HEK293T (cell line): Measurements from ENCODE around the gene UBR1.

Source experiments
- ARNT ChIP-seq: fragments of 450-650 bp; IDR thresholded peaks from 2 replicates; pipeline ENCODE4 v1.6.1; 2017; ENCODE audit warnings: mild to moderate bottlenecking
- BHLHE40 ChIP-seq: fragments of 450-650 bp; IDR thresholded peaks from 2 replicates; pipeline ENCODE4 v1.6.1; 2016; ENCODE audit warnings: mild to moderate bottlenecking, moderate library complexity, borderline replicate concordance
- CTBP1 ChIP-seq: fragments of 450-650 bp; IDR thresholded peaks from 2 replicates; pipeline ENCODE4 v1.6.1; 2016; ENCODE audit warnings: borderline replicate concordance
- FOXK2 ChIP-seq: fragments of 450-650 bp; IDR thresholded peaks from 2 replicates; pipeline ENCODE4 v1.6.1; 2016; ENCODE audit warnings: mild to moderate bottlenecking
- L3MBTL2 ChIP-seq: fragments of 450-650 bp; conservative IDR thresholded peaks from 2 replicates; pipeline ENCODE4 v1.6.1; 2016; ENCODE audit warnings: mild to moderate bottlenecking
- SP1 ChIP-seq: fragments of 450-650 bp; IDR thresholded peaks from 2 replicates; pipeline ENCODE4 v1.6.1; 2017
- SUZ12 ChIP-seq: fragments of 450-650 bp; IDR thresholded peaks from 2 replicates; pipeline ENCODE4 v1.6.1; 2016; ENCODE audit warnings: mild to moderate bottlenecking

- no peak for TF ChIP-seq CTBP1
- no peak for TF ChIP-seq L3MBTL2
- no peak for TF ChIP-seq FOXK2
- no peak for TF ChIP-seq SP1
- no peak for TF ChIP-seq SUZ12
- TF ChIP-seq BHLHE40: no peak
- no peak for TF ChIP-seq ARNT
Measured at GRCh38 chr15:42984493-42985034, 121.3 kb downstream of the UBR1 start.
